Measurements from ENCODE around the gene LMNB1.

LMNB1 gene

GRCh38 chr5:126875303-126875785 lies 98.4 kb downstream of the LMNB1 start (continued):
- TF ChIP-seq ZNF404 (tag by site-specific recombination; IDR thresholded peaks at IDR 0.05) = no peak
- TF ChIP-seq ZBTB1 (tag by site-specific recombination; IDR thresholded peaks at IDR 0.05) = no peak
- no peak for TF ChIP-seq ZNF133 (tag by site-specific recombination; IDR thresholded peaks at IDR 0.05)
- TF ChIP-seq, protein P1, sequence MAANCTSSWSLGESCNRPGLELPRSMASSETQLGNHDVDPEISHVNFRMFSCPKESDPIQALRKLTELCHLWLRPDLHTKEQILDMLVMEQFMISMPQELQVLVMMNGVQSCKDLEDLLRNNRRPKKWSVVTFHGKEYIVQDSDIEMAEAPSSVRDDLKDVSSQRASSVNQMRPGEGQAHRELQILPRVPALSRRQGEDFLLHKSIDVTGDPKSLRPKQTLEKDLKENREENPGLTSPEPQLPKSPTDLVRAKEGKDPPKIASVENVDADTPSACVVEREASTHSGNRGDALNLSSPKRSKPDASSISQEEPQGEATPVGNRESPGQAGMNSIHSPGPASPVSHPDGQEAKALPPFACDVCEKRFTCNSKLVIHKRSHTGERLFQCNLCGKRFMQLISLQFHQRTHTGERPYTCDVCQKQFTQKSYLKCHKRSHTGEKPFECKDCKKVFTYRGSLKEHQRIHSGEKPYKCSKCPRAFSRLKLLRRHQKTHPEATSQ (tag by site-specific recombination; IDR thresholded peaks at IDR 0.05) = no peak
- no peak for TF ChIP-seq ZNF555 (tag by site-specific recombination; conservative IDR thresholded peaks at IDR 0.05)
- no peak for TF ChIP-seq ZNF214 (tag by site-specific recombination; IDR thresholded peaks at IDR 0.05; ENCODE audit: borderline replicate concordance)
- TF ChIP-seq OVOL3 (tag by site-specific recombination; IDR thresholded peaks at IDR 0.05) = 0 out of 2 replicates have a peak, but pooled peaks have one; percentile 55
- TF ChIP-seq ZNF561 (tag by site-specific recombination; IDR thresholded peaks at IDR 0.05; ENCODE audit: borderline replicate concordance) = peak; percentile 96; the same call in 1 of the 2 replicates
- TF ChIP-seq, protein P2, sequence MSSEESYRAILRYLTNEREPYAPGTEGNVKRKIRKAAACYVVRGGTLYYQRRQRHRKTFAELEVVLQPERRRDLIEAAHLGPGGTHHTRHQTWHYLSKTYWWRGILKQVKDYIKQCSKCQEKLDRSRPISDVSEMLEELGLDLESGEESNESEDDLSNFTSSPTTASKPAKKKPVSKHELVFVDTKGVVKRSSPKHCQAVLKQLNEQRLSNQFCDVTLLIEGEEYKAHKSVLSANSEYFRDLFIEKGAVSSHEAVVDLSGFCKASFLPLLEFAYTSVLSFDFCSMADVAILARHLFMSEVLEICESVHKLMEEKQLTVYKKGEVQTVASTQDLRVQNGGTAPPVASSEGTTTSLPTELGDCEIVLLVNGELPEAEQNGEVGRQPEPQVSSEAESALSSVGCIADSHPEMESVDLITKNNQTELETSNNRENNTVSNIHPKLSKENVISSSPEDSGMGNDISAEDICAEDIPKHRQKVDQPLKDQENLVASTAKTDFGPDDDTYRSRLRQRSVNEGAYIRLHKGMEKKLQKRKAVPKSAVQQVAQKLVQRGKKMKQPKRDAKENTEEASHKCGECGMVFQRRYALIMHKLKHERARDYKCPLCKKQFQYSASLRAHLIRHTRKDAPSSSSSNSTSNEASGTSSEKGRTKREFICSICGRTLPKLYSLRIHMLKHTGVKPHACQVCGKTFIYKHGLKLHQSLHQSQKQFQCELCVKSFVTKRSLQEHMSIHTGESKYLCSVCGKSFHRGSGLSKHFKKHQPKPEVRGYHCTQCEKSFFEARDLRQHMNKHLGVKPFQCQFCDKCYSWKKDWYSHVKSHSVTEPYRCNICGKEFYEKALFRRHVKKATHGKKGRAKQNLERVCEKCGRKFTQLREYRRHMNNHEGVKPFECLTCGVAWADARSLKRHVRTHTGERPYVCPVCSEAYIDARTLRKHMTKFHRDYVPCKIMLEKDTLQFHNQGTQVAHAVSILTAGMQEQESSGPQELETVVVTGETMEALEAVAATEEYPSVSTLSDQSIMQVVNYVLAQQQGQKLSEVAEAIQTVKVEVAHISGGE (tag by site-specific recombination; conservative IDR thresholded peaks at IDR 0.05; ENCODE audit: low read depth) = 0 out of 2 replicates have a peak, but pooled peaks have one; percentile 21
- TF ChIP-seq, protein P3, sequence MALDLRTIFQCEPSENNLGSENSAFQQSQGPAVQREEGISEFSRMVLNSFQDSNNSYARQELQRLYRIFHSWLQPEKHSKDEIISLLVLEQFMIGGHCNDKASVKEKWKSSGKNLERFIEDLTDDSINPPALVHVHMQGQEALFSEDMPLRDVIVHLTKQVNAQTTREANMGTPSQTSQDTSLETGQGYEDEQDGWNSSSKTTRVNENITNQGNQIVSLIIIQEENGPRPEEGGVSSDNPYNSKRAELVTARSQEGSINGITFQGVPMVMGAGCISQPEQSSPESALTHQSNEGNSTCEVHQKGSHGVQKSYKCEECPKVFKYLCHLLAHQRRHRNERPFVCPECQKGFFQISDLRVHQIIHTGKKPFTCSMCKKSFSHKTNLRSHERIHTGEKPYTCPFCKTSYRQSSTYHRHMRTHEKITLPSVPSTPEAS (tag by site-specific recombination; IDR thresholded peaks at IDR 0.05) = no peak
- TF ChIP-seq ZNF514 (tag by site-specific recombination; IDR thresholded peaks at IDR 0.05) = no peak
- TF ChIP-seq YY1 (tag by site-specific recombination; IDR thresholded peaks at IDR 0.05) = no peak
- TF ChIP-seq OSR2 (tag by site-specific recombination; IDR thresholded peaks at IDR 0.05) = peak; percentile 97
- TF ChIP-seq, protein P4, sequence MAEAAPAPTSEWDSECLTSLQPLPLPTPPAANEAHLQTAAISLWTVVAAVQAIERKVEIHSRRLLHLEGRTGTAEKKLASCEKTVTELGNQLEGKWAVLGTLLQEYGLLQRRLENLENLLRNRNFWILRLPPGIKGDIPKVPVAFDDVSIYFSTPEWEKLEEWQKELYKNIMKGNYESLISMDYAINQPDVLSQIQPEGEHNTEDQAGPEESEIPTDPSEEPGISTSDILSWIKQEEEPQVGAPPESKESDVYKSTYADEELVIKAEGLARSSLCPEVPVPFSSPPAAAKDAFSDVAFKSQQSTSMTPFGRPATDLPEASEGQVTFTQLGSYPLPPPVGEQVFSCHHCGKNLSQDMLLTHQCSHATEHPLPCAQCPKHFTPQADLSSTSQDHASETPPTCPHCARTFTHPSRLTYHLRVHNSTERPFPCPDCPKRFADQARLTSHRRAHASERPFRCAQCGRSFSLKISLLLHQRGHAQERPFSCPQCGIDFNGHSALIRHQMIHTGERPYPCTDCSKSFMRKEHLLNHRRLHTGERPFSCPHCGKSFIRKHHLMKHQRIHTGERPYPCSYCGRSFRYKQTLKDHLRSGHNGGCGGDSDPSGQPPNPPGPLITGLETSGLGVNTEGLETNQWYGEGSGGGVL (tag by site-specific recombination; IDR thresholded peaks at IDR 0.05) = peak; percentile 53
- TF ChIP-seq, protein P5, sequence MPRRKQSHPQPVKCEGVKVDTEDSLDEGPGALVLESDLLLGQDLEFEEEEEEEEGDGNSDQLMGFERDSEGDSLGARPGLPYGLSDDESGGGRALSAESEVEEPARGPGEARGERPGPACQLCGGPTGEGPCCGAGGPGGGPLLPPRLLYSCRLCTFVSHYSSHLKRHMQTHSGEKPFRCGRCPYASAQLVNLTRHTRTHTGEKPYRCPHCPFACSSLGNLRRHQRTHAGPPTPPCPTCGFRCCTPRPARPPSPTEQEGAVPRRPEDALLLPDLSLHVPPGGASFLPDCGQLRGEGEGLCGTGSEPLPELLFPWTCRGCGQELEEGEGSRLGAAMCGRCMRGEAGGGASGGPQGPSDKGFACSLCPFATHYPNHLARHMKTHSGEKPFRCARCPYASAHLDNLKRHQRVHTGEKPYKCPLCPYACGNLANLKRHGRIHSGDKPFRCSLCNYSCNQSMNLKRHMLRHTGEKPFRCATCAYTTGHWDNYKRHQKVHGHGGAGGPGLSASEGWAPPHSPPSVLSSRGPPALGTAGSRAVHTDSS (tag by site-specific recombination; IDR thresholded peaks at IDR 0.05) = peak; percentile 56
- TF ChIP-seq ZNF416 (tag by site-specific recombination; IDR thresholded peaks at IDR 0.05) = no peak
- peak; percentile 68; the same call in 1 of the 2 replicates for TF ChIP-seq ZNF10 (tag by site-specific recombination; IDR thresholded peaks at IDR 0.05)
- TF ChIP-seq SP3 (tag by site-specific recombination; IDR thresholded peaks at IDR 0.05) = no peak
- no peak for TF ChIP-seq HOXD13 (CRISPR knock-in tag; IDR thresholded peaks at IDR 0.05; ENCODE audit: borderline replicate concordance)
- TF ChIP-seq GLIS1 (tag by site-specific recombination; IDR thresholded peaks at IDR 0.05) = peak; percentile 59
- TF ChIP-seq ZNF341 (tag by site-specific recombination; IDR thresholded peaks at IDR 0.05; ENCODE audit: low read depth) = peak; percentile 91
- TF ChIP-seq ZNF37A (tag by site-specific recombination; IDR thresholded peaks at IDR 0.05) = no peak
- TF ChIP-seq ZNF311 (tag by site-specific recombination; IDR thresholded peaks at IDR 0.05; ENCODE audit: borderline replicate concordance) = no peak
- TF ChIP-seq ZEB2 (tag by site-specific recombination; IDR thresholded peaks at IDR 0.05) = peak; percentile 87
- no peak for TF ChIP-seq SALL2 (tag by site-specific recombination; IDR thresholded peaks at IDR 0.05; ENCODE audit: borderline replicate concordance)
- peak; percentile 89 for TF ChIP-seq WT1 (tag by site-specific recombination; IDR thresholded peaks at IDR 0.05)
- TF ChIP-seq ZNF121 (tag by site-specific recombination; IDR thresholded peaks at IDR 0.05) = no peak
- TF ChIP-seq BCL11A (tag by site-specific recombination; IDR thresholded peaks at IDR 0.05; ENCODE audit: low read depth) = no peak
- no peak; the same call in 1 of the 2 replicates for TF ChIP-seq KLF16 (tag by site-specific recombination; IDR thresholded peaks at IDR 0.05)
- TF ChIP-seq, protein P6, sequence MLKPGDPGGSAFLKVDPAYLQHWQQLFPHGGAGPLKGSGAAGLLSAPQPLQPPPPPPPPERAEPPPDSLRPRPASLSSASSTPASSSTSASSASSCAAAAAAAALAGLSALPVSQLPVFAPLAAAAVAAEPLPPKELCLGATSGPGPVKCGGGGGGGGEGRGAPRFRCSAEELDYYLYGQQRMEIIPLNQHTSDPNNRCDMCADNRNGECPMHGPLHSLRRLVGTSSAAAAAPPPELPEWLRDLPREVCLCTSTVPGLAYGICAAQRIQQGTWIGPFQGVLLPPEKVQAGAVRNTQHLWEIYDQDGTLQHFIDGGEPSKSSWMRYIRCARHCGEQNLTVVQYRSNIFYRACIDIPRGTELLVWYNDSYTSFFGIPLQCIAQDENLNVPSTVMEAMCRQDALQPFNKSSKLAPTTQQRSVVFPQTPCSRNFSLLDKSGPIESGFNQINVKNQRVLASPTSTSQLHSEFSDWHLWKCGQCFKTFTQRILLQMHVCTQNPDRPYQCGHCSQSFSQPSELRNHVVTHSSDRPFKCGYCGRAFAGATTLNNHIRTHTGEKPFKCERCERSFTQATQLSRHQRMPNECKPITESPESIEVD (tag by site-specific recombination; IDR thresholded peaks at IDR 0.05) = peak; percentile 99
- peak; percentile 85 for TF ChIP-seq IKZF3 (tag by site-specific recombination; IDR thresholded peaks at IDR 0.05)
